ENCODE measurements around the gene MYCL. TPM values are rescaled to one million over a fixed set of nuclear protein-coding genes. Genes with fewer than 3 reads are reported as not detected.

MYCL gene
- total RNA-seq, 1 experiment from 2014 or later = 18.4 TPM

GRCh38 chr1:39866767-39867166, 35.0 kb downstream of the MYCL start:
- Histone ChIP-seq H3K4me1 (ENCODE audit: insufficient read depth, low read length) (no peaks in the 10 kb centered on the region), H3K18ac (ENCODE audit: insufficient read length, low read depth, low read length) (no peak overlapping the region), H4K91ac (ENCODE audit: insufficient read length, low read depth, low read length) (no peak overlapping the region), H3K14ac (ENCODE audit: insufficient read depth, low read length) (no peak overlapping the region), H3K9me3 (ENCODE audit: control insufficient read depth, low read depth, low read length) (peaks cover 4% of the 10 kb centered on the region), H3K56ac (ENCODE audit: insufficient read length, low read depth, low read length) (no peak overlapping the region), H4K5ac (ENCODE audit: insufficient read length, low read depth, low read length) (no peak overlapping the region), H3K23ac (ENCODE audit: insufficient read length, low read depth, low read length) (no peak overlapping the region), H3K23me2 (ENCODE audit: insufficient read length, low read depth, low read length, poor library complexity, severe bottlenecking) (no peaks in the 10 kb centered on the region), H3K4me2 (ENCODE audit: insufficient read depth, insufficient read length, low read length) (no peak overlapping the region), H2BK12ac (ENCODE audit: insufficient read length, low read depth, low read length) (no peak overlapping the region), H2BK5ac (ENCODE audit: insufficient read length, low read length) (no peak overlapping the region), H4K8ac (replicated peaks; ENCODE audit: insufficient read length, low read depth, low read length) (no peak overlapping the region), H2AK5ac (ENCODE audit: insufficient read length, low read length) (no peak overlapping the region), H3T11ph (ENCODE audit: low read length) (no peak overlapping the region), H3K27ac (ENCODE audit: insufficient read length, low read depth, low read length) (no peak overlapping the region), H3K27me3 (ENCODE audit: insufficient read depth, low read length) (no peaks in the 10 kb centered on the region), H2BK15ac (ENCODE audit: low read depth, low read length) (no peak overlapping the region), H4K20me1 (ENCODE audit: control insufficient read depth, insufficient read depth, insufficient read length) (no peaks in the 10 kb centered on the region), H3K79me2 (ENCODE audit: insufficient read depth, low read length) (peaks cover 2% of the 10 kb centered on the region; the same call in 1 of the 2 replicates), H2BK120ac (ENCODE audit: low read depth, low read length, poor library complexity, severe bottlenecking) (no peak overlapping the region), H2BK20ac (ENCODE audit: low read depth, low read length, poor library complexity, severe bottlenecking) (no peak overlapping the region), H3K9ac (ENCODE audit: extremely low read depth, insufficient read length, low read length) (no peak overlapping the region), H2AFZ (ENCODE audit: low read length) (no peak overlapping the region), H3K79me1 (ENCODE audit: insufficient read depth, low read depth, low read length, poor library complexity, severe bottlenecking) (peaks cover 6% of the 10 kb centered on the region), H3K4ac (ENCODE audit: low read depth, low read length) (no peak overlapping the region)
- Mint-ChIP-seq H3K9me3 (peaks cover 24 to 26% of the 10 kb centered on the region in 2 experiments), H3K27me3 (ENCODE audit: low read depth) (no peaks in the 10 kb centered on the region), H3K4me1 (peaks cover 0 to 2% of the 10 kb centered on the region in 2 experiments; a peak in 1 of 4 replicates), H3K36me3 (ENCODE audit: insufficient read depth in 1 of 3, low read depth in 3 of 3) (peaks cover 37 to 50% (median 46%) of the 10 kb centered on the region in 3 experiments), H3K27ac (no peak overlapping the region), H3K4me3 (no peak overlapping the region)
- DNase-seq = no peak
- no CpG with 5 or more reads among the region's 2 CpGs for WGBS (ENCODE audit: extremely low coverage, insufficient read length, low lambda C conversion rate)
- no peak for TF ChIP-seq CTCF (conservative IDR thresholded peaks at IDR 0.05)
